Raji (cell line): ENCODE data around the gene AFG3L2.

Experiments used
- POLR2A ChIP-seq: IDR thresholded peaks from 2 replicates; pipeline ENCODE4 v1.6.1; 2011; ENCODE audit warnings: low read depth, low read length, control low read depth; ENCODE audit not compliant: insufficient read depth

AFG3L2 gene

DNA sequence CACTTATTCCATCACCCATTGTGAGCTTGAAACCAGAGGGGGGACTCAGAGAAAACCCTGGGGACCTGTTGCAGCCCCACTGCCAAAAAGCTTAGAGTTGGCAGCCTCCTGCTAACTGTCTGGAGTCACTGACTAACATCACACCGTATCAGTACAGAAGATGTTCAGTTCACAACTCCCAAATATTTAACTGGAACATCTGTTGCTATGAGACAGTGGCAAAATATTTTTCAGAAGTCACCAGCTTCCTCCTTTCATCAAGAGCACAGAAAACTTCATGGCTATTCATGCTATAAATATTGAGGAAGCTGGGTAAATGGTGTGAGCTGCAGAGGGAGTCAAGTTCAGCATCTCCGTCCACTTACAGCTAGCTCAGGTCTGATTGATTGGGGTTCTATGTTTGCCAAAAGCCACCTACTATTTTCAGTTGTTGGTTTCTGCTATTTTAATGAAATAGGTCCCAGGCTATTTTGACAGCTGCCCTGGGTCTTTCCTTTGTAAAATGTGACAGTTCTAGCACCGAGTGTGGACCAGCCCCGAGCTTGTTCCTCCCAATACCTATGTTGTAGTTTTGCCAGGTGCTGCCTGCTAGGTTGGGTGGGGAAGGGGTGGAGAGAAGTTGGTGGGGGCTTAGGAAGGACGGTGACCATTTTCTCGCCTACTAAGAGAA, 59.2 kb downstream of the AFG3L2 start:
- no peak for TF ChIP-seq POLR2A

DNA sequence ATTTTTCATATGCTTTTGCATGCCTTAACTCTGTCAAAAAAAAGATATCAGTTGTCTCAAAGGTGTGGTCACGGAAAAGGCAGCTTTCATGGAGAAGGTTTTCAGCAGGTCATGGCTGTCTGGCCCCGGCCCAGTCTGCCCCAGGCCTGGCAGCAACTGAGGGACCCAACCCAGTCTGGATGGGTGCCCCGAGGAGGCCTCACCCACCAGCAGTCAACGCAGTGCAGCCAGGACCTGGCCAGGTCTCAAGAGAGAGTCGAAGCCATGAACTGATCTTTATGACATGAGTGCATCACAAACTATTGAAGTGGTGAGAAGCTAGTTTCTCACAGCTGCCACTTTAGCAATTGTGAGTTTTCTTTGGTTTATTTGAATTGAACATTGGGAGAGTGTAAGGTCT, 61.1 kb downstream of the AFG3L2 start:
- no peak for TF ChIP-seq POLR2A

DNA sequence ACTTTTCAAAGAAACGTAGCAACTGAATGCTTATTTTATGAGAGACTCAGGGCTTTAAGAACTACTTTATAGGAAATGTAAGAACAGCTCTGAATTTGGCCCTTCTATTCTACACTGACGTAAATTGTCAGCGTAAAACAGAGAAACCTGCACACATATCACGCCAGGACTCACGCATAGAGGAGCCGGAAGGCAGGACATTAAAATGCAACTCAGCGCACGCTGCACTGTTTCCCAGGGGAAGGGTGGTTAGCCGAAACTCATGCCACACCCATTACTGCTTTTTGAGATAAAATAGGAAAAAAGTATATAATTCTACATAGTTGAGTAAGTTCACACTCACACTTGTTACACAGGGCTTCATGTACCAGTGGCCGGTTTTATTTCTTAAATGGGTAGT, 61.5 kb downstream of the AFG3L2 start:
- TF ChIP-seq POLR2A = no peak

DNA sequence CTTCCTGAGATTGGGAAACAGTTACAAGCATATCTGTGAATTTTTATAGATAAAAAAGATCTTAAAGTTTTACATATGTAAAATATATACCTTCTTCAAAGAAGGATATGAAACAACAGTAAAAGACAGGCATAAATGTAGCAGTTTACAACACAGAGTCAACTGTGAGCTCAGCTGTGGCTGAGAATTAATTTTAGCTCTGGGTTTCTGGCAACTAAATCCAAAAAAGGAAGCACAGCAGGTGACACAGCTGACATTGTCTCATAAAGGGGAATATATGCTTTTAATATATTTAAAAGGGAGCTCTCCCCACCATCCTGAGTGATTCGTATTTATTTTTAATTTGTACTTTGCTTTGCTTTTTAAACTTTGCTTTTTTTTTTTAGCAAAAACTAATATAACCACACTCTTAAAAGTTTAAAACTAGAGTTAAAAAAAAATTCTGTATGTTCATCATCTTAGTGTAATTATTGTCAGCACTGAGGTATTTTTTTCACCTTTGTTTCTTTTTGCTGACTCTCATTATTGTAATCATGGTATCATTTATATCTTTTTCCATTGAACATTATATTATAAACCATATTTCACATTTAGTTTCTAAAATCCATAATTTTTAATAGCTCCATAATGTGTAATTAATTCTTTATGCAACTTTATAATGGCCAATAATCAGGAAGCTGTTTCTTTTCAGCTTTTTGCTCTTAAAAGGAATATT, 62.3 kb downstream of the AFG3L2 start:
- TF ChIP-seq POLR2A = no peak

DNA sequence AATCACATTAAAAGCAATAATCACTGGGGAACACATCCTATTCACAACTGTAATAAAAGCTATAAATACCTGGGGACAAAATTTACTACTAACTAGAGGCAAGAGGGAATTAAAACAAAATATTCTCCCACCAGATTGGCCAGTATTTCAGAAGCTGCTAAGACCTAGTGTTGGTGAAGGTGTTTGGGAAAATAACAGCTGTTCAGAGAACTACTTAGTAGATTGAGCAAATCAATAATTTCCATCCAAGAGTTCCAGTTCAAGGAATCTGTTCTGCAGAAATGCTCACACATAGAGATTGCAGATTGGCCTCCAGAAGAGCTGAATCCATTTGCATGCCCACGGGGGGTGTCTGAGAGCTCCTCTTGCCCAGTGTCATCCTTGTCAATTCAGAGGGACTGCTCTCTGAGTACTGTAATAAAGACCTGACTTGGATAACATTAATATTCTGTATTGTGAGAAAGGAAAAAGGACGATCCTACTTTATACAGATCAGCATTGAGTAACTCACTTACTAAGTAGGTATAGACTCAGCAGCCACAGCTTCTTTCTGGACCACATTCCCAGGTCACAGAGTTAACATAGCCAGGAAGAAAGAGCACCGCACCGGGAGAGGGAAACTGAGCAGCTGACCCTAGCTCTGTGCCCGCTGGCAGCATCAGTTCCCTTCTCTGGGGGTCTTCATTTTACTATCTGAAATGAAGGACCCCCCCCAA, 63.3 kb downstream of the AFG3L2 start:
- no peak for TF ChIP-seq POLR2A

DNA sequence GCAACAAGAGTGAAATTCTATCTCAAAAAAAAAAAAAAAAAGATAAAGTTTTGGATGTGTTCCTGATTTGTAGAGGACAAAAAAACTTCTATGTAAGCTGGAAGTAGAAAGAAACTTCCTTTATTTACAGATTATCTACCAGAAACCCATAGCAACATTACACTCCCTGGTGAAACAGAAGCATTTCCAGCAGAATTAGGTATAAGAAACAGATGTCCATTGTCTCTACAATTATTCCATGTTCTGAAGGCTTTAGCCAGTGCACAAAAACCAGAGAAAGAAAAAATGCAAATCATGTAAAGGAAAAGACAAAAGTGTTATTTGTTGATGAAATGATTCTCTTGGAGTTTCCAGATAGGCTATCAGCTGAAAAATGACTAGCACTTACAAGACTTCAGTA, 64.1 kb downstream of the AFG3L2 start:
- TF ChIP-seq POLR2A = no peak

DNA sequence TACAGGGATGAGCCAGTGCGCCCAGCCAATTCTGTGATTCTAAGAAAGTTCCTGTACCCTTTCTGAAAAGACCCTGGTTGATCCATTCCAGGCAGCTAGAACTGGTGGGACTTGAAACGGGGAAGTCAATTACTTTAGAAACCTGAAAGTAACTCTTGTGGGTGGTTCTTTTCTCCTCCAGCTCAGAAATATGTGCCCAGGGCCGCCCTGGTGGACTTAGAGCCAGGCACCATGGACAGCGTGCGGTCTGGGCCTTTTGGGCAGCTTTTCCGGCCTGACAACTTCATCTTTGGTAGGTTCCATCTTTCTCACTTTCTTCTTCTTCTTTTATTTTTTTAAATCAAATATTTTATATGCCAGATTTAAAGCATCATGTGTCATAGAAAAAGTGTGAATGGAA, 66.3 kb downstream of the AFG3L2 start:
- TF ChIP-seq POLR2A = no peak

DNA sequence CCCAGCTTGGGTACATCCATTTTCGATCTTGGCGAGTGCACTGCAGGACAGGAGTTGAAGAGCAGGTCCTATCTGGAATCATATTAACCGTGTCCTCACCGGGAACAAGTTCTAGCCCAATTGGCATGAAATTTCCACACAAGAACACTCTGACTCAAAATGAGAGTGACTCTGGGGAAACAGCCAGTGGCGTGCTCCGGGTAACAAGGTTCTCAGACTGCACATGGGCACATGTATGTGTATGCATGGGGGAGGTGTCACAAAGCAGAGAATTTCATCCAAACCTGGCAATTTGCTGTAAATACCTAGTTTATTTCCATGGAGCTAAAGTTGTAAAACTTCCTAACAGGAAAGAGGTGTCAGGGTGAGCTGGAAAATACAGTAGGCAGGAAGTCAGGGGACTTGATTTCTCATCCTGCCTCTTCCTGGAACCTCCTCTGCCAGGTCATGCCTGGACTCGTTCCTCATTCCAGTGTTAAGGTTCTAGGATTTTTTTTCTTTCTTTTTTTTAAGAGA, 67.3 kb downstream of the AFG3L2 start:
- no peak for TF ChIP-seq POLR2A

DNA sequence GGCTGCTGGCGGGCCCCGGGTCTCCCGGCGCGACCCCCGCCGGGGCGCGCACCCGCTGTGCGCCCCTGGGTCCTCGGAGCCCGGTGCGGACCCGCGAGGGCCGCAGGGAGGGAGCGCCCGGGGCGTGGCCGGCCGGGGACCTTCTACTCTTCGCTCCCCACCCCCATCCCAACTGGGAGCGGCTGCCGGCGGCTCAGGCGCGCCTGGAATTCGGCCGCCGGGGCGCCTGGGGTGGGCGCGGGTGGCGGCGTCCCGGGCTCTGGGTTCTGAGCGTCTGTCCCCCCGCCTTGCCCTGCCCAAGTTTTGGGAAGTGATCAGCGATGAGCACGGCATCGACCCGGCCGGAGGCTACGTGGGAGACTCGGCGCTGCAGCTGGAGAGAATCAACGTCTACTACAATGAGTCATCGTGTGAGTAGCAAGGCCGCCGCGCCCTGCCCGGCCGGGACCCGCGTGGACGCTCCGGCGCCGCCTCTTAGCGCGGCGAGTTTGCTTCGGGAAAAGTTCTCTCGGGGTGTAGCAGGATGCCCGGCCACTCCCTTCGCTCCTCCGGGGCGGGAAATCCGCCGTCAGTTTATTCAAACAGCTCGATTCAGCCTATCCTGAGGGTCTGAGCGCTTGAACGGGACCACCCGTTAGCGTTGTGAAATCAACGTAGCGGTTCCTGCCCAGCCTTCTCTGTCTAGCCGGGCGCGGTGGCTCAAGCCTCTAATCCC, 68.5 kb downstream of the AFG3L2 start:
- no peak for TF ChIP-seq POLR2A

DNA sequence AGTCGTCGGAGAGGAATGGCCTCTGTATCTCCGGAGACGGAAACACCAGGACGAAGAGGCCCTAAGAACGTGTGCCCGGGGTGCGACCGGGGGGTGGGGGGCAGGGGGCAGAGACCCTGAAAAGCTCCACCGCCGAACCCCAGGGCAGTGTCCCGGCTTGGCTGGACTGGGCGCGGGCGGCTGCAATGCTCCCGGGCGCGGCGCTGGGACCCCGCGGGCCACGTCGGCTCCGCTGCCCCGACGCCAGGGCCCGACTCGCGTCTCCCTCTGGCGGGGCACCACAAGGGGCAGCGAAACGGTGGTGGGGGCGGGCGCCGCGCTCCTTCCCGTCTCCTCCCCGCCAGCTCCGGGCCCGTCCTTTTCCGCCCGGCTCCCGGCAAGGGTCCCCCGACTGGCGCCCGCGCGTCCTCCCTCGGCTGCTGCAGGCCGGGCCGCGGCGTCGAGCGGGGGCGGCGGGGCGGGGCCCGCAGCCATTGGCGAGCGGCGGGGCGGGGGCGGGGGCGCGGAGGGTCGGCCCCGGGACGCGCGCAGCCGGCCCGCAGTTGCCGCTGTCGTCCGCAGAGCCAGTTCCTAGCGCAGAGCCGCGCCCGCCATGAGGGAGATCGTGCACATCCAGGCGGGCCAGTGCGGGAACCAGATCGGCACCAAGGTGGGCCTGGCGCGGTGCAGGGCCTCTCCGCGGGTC, 69.2 kb downstream of the AFG3L2 start, which contains the start of gene TUBB6:
TUBB6 (plus strand) TSS at position 541 of the 685 bp plus-strand sequence; CDS start at position 593, 52 bp downstream.
- TF ChIP-seq POLR2A = peak; percentile 63

DNA sequence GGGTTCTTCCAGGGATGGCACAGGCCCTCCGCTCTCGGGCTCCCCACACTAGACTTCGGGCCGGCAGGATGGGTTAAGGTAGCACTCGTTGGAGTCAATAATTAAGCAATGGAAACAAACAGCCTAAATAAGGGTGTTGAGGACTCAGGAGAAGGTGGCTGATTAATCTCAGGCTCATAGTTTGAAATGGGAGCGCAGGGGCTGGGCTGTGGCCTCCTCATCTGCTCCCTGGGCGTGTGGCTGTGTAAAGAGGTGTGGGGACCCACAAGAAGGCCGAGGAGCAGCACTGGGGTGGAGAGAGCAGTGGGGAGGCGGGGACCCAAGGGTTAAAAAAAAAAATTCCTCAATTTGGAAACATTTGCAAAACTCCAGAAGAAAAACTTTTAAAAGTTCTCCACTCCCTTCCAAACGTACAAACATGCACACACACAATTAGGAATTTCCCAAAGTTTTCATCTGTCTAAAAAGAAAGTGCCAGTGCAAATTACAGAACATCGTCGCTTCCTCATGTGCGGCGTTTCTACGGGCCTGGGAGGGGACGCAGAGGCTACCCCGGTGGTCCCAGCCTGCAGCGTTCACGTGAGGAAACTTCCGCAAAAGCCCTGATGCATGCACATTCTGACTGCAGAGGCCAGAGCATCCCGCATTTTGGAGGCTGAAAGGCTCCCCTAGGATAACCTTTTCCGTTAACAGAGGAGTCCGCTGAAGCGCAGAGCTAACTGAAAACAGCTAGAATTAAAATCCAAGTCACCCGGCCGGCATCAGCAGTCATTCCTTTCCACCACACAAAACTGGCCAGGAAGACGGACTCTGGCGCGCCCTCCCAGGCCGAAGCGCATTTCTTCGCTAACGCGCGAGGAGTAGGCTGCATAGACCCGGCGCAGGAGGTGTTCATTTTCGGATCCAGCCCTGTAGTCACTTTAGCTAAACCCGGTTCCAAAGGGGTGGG, 70.0 kb downstream of the AFG3L2 start:
- no peak for TF ChIP-seq POLR2A

DNA sequence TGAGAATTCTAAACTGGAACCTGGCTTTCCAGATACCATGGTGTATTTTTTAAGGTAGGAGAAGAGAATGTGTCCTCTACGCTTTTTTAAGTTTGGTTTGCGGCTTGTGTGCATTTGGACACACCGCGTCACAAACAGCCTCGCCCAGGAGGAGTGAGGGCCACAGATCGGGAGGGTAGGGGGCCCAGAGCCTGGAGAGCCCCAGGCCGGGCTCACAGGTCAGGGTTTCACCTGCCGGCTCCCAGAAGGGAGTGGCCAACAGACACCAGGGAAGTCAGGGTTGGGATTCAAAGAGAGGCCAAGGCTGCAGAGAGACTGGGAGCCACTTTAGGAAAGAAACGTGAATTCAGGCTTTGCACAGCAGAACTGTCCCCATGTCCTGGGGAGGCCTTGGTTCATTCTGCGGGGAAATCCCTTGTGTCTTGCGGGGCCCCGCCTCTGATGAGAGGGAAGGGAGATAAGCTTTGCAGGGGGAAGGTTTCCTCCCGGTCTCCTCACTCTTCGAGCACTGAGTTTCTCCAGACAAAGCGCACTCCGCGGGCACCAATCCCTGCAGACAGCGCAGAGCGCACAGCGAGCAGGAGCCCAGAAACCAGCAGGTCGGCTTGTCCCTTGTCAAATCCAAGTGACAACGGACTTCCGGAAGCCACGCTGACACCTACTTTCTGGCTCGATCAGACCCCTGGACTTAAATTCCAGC, 70.9 kb downstream of the AFG3L2 start:
- TF ChIP-seq POLR2A = no peak

DNA sequence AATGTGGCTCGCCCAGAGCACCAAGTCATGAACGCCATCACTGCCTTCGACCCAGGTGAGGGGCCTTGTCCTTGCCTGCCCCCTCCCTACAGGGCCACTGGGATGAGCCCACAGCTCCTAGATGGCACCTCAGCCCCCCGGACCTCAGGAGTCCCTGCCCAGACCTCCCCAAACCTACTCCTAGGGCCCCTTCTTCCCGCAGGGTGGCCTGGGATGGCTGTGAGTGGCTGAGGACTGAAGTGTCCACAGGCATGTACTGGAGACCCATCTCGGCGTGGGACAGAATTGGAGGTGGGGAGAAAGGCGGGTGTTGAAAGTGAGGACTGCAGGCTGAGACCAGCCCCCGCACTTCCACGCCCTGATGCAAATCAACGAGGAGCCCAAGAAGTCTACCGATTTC, 71.8 kb downstream of the AFG3L2 start:
- TF ChIP-seq POLR2A = no peak
